ENCODE results near the gene GPR55. TPM values are rescaled to one million over a fixed set of nuclear protein-coding genes. Genes with fewer than 3 reads are reported as not detected.

Gene GPR55
- total RNA-seq, 1 experiment from 2014 or later: not detected

DNA sequence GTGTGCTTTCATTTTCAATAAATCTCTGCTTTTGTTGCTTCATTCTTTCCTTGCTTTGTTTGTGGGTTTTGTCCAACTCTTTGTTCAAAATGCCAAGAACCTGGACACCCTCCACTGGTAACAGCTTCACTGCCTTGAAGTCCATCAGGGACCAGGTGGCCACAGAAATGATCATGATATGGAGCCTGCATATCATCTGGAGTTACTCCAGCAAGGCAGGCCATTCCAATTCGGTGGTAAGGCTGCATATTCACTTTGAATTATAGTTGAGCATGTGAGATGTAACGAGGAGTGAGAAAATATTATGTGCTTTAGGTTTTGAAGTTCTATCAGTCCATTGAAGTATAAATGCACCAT is 44.6 kb upstream of the GPR55 start:
- H2BK12ac ChIP-seq (ENCODE audit: insufficient read length, low read depth, low read length): no peak overlapping the region
- no peaks in the 10 kb centered on the region for H3K27me3 ChIP-seq (ENCODE audit: insufficient read depth, low read length)
- no peak overlapping the region for H2AFZ ChIP-seq (ENCODE audit: low read length)
- H3K14ac ChIP-seq (ENCODE audit: insufficient read depth, low read length): no peak overlapping the region
- no peak overlapping the region for H2BK5ac ChIP-seq (ENCODE audit: insufficient read length, low read length)
- H3K4ac ChIP-seq (ENCODE audit: low read depth, low read length): no peak overlapping the region
- H3K79me1 ChIP-seq (ENCODE audit: insufficient read depth, low read depth, low read length, poor library complexity, severe bottlenecking): no peaks in the 10 kb centered on the region
- WGBS (ENCODE audit: extremely low coverage, insufficient read length, low lambda C conversion rate): no CpG with 5 or more reads among the region's 2 CpGs
- H3K18ac ChIP-seq (ENCODE audit: insufficient read length, low read depth, low read length): no peak overlapping the region
- no peak overlapping the region for H4K91ac ChIP-seq (ENCODE audit: insufficient read length, low read depth, low read length)
- no peak overlapping the region for H2BK15ac ChIP-seq (ENCODE audit: low read depth, low read length)
- no peaks in the 10 kb centered on the region for H3K9me3 ChIP-seq (ENCODE audit: control insufficient read depth, low read depth, low read length)
- no peak for DNase-seq
- H3K27me3 Mint-ChIP-seq (ENCODE audit: low read depth): no peaks in the 10 kb centered on the region
- H2BK20ac ChIP-seq (ENCODE audit: low read depth, low read length, poor library complexity, severe bottlenecking): no peak overlapping the region
- no peaks in the 10 kb centered on the region for H4K20me1 ChIP-seq (ENCODE audit: control insufficient read depth, insufficient read depth, insufficient read length)
- H3T11ph ChIP-seq (ENCODE audit: low read length): no peak overlapping the region
- H4K5ac ChIP-seq (ENCODE audit: insufficient read length, low read depth, low read length): no peak overlapping the region
- no peak overlapping the region for H2BK120ac ChIP-seq (ENCODE audit: low read depth, low read length, poor library complexity, severe bottlenecking)
- TF ChIP-seq, protein P1, sequence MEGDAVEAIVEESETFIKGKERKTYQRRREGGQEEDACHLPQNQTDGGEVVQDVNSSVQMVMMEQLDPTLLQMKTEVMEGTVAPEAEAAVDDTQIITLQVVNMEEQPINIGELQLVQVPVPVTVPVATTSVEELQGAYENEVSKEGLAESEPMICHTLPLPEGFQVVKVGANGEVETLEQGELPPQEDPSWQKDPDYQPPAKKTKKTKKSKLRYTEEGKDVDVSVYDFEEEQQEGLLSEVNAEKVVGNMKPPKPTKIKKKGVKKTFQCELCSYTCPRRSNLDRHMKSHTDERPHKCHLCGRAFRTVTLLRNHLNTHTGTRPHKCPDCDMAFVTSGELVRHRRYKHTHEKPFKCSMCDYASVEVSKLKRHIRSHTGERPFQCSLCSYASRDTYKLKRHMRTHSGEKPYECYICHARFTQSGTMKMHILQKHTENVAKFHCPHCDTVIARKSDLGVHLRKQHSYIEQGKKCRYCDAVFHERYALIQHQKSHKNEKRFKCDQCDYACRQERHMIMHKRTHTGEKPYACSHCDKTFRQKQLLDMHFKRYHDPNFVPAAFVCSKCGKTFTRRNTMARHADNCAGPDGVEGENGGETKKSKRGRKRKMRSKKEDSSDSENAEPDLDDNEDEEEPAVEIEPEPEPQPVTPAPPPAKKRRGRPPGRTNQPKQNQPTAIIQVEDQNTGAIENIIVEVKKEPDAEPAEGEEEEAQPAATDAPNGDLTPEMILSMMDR (conservative IDR thresholded peaks at IDR 0.05): no peak
- no peak overlapping the region for H3K9ac ChIP-seq (ENCODE audit: extremely low read depth, insufficient read length, low read length)
- H2AK5ac ChIP-seq (ENCODE audit: insufficient read length, low read length): no peak overlapping the region
- no peaks in the 10 kb centered on the region for H3K79me2 ChIP-seq (ENCODE audit: insufficient read depth, low read length)
- peaks cover 3 to 4% of the 10 kb centered on the region in 2 experiments; a peak in 4 of 5 replicates for H3K9me3 Mint-ChIP-seq
- H3K36me3 Mint-ChIP-seq (ENCODE audit: insufficient read depth in 1 of 3, low read depth in 3 of 3): peaks cover 0 to 3% (median 1%) of the 10 kb centered on the region in 3 experiments; a peak in 4 of 7 replicates
- H4K8ac ChIP-seq (replicated peaks; ENCODE audit: insufficient read length, low read depth, low read length): no peak overlapping the region
- H3K27ac ChIP-seq (ENCODE audit: insufficient read length, low read depth, low read length): no peak overlapping the region
- no peak overlapping the region for H3K56ac ChIP-seq (ENCODE audit: insufficient read length, low read depth, low read length)
- no peaks in the 10 kb centered on the region for H3K23me2 ChIP-seq (ENCODE audit: insufficient read length, low read depth, low read length, poor library complexity, severe bottlenecking)
- H3K4me3 Mint-ChIP-seq: no peak overlapping the region
- no peak overlapping the region for H3K4me2 ChIP-seq (ENCODE audit: insufficient read depth, insufficient read length, low read length)
- H3K23ac ChIP-seq (ENCODE audit: insufficient read length, low read depth, low read length): no peak overlapping the region
- no peaks in the 10 kb centered on the region for H3K4me1 ChIP-seq (ENCODE audit: insufficient read depth, low read length)
- H3K27ac Mint-ChIP-seq: no peak overlapping the region
- H3K4me1 Mint-ChIP-seq: peaks cover 4 to 7% of the 10 kb centered on the region in 2 experiments; a peak in 3 of 4 replicates
